NT2/D1 (cell line): ENCODE results near the gene ULK1.

Experiments used
- SUZ12 ChIP-seq: IDR thresholded peaks from 2 replicates; pipeline ENCODE4 v1.6.1; 2011; ENCODE audit not compliant: insufficient read length, insufficient read depth; ENCODE audit errors: extremely low read depth
- YY1 ChIP-seq: IDR thresholded peaks from 2 replicates; pipeline ENCODE4 v1.6.1; 2011; ENCODE audit not compliant: insufficient read length, insufficient read depth
- ZNF274 ChIP-seq: IDR thresholded peaks from 2 replicates; pipeline ENCODE4 v1.6.1; 2011; ENCODE audit warnings: mild to moderate bottlenecking, low read depth, low read length

DNA sequence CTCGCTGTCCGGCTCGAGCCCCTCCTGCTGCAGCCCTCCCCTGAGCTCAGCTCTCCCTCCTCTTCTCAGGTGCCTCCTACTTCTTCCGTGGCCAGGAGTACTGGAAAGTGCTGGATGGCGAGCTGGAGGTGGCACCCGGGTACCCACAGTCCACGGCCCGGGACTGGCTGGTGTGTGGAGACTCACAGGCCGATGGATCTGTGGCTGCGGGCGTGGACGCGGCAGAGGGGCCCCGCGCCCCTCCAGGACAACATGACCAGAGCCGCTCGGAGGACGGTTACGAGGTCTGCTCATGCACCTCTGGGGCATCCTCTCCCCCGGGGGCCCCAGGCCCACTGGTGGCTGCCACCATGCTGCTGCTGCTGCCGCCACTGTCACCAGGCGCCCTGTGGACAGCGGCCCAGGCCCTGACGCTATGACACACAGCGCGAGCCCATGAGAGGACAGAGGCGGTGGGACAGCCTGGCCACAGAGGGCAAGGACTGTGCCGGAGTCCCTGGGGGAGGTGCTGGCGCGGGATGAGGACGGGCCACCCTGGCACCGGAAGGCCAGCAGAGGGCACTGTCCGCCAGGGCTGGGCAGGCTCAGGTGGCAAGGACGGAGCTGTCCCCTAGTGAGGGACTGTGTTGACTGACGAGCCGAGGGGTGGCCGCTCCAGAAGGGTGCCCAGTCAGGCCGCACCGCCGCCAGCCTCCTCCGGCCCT is 43.4 kb upstream of the ULK1 start:
- TF ChIP-seq ZNF274 (no peak), YY1 (no peak), SUZ12 (no peak)
